HL-60/S4 (cell line): ENCODE results near the gene POU5F2.

ENCODE experiments used
- in situ Hi-C: fragments of 300-500 bp; cut with MboI; formaldehyde crosslinking; loops from 2 replicates; pipeline ENCODE4 v1.14.3; 2022; ENCODE audit warnings: low sequenced_read_pairs

POU5F2 gene

DNA sequence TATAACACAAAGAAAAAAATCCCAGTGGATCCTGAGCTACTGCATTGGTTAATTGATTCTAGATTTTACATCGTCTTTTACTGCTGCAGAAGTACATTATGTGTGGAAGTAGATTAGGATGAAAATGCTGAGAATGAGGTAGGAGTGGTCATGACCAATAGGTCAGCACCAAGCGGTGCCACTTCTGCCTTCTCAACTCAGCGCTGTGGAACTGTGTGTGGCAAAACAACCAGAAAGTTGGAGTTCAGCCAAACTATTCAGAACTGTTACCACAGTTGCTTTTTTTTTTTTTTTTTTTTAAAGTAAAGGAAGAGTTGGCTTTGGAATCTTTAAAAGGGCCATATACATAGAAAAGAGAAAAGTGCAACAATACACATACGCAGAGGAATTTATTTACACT, 24.2 kb downstream of the POU5F2 start:
- in situ Hi-C loops, result no loop called here

- in situ Hi-C loops, result no loop called here
Observed at GRCh38 chr5:93716453-93716852, 24.9 kb downstream of the POU5F2 start.

GRCh38 chr5:93715761-93716160, 25.6 kb downstream of the POU5F2 start:
- in situ Hi-C loops, result no loop called here

DNA sequence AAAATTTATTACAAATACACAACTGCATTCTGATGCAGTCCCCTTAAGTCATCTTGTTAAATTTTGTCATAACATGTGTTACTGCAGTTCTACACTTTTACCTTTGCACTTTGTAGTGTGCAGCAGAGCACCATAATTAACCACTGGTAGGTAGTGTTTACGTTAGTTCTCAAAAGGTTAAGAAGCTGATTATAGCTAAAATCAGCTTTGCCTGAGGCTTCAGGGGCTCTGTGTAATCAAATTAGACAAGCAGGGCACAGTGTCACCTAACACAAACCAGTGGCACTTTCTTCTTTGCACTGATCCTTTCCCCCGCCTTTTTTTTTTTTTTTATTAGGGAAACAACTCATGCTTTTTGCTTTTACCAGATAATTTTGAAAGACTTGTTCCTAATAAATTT, 26.1 kb downstream of the POU5F2 start:
- in situ Hi-C loops, result no loop called here

GRCh38 chr5:93708442-93708841, 33.0 kb downstream of the POU5F2 start:
- in situ Hi-C loops, result no loop called here

DNA sequence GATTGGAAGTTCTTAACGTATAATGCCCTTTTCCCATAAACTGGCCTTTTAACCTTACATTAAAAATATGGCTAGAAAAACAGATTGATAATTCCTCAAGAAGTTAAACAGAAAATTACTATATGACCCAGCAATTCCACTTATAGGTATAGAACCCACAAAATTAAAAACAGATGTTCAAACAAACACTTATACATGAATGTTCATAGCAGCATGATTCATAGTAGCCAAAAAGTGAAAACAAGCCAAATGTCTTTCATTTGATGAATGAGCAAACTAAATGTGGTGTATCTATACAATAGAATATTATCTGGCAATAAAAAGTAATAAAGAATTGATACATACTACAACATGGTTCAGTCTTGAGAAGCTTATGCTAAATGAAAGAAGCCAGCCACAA, 35.5 kb downstream of the POU5F2 start:
- in situ Hi-C loops, result no loop called here

DNA sequence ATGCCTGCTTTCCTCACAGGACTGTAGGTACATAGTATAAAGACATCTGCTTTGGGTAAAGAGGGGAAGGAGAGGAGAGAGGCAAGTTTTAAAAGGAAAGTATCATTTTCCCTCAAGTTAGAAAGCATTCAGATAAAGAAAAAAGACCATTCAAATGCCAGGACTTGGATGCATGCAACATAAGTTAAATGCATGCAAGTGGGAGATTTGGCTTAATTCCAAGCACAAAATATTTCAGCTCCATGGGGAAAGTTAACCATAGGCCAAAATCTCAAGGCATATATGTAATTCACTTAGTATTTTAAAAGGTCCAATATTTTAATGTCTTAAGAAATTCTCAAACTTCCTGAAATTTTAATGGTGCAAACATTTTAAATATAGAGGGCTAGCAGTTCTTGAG, 36.4 kb downstream of the POU5F2 start:
- in situ Hi-C loops, result no loop called here

GRCh38 chr5:93691997-93692396, 49.4 kb downstream of the POU5F2 start:
- in situ Hi-C loops, result no loop called here
